ENCODE measurements around the gene DKK2.

The DKK2 gene, protein sequence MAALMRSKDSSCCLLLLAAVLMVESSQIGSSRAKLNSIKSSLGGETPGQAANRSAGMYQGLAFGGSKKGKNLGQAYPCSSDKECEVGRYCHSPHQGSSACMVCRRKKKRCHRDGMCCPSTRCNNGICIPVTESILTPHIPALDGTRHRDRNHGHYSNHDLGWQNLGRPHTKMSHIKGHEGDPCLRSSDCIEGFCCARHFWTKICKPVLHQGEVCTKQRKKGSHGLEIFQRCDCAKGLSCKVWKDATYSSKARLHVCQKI

DNA sequence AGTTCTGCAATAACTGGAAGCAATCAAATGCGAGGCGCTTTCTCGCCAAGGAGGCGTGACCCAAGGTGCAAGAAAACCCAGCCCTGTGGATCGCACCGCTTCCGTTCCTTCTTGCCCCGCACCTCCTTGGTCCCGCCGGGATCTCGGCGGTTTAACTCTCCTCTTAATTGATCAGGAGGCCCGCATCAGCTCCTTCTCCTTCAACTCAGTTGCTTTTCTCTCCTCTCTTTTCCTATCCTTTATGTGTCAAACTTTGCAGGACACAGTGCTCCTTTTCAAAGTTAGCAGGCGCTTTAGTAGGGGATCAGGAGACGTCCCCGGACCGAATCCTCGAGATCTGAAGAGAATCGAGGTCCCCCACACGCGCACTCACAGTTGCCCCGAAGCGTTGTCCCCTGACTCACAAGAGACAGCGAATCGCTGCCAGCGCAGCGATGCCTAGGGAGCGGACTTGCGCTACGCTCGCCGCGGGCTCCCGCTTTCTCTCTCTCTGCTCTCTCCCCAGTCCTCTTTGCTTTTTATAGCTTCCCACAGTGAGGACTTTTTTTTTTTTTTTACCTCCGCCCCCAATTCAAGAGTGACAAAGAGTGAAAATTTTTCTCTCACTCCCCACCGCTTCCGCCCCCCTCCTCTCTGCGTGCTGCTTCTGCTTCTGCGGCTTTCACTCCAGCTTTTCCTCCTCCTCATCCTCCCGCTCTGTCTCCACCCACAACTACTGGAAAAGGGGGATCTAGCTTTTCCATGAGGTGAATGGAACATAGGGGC is at the start of gene DKK2:
DKK2 (minus strand) TSS at position 495 of the 765 bp plus-strand sequence. CDS start 722 bp downstream, outside the sequence.
- in situ Hi-C loops (cut with HindIII; ENCODE audit: low sequenced_read_pairs), result no loop called here
- DNase-seq (ENCODE audit: low read depth), result no peak
- TF ChIP-seq, protein P1, sequence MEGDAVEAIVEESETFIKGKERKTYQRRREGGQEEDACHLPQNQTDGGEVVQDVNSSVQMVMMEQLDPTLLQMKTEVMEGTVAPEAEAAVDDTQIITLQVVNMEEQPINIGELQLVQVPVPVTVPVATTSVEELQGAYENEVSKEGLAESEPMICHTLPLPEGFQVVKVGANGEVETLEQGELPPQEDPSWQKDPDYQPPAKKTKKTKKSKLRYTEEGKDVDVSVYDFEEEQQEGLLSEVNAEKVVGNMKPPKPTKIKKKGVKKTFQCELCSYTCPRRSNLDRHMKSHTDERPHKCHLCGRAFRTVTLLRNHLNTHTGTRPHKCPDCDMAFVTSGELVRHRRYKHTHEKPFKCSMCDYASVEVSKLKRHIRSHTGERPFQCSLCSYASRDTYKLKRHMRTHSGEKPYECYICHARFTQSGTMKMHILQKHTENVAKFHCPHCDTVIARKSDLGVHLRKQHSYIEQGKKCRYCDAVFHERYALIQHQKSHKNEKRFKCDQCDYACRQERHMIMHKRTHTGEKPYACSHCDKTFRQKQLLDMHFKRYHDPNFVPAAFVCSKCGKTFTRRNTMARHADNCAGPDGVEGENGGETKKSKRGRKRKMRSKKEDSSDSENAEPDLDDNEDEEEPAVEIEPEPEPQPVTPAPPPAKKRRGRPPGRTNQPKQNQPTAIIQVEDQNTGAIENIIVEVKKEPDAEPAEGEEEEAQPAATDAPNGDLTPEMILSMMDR (IDR thresholded peaks at IDR 0.05; ENCODE audit: low read depth, low read length, missing control alignments), result no peak
- H3K4me3 ChIP-seq (ENCODE audit: low read depth, low read length), result peak within 1 kb of the TSS; percentile 56

GRCh38 chr4:107077192-107077591 is 41.1 kb upstream of the DKK2 start:
- in situ Hi-C loops (cut with HindIII; ENCODE audit: low sequenced_read_pairs), result no loop called here
- no peak overlapping the region for H3K4me3 ChIP-seq (ENCODE audit: low read depth, low read length)
- no peak for DNase-seq (ENCODE audit: low read depth)
- TF ChIP-seq, protein P1 (IDR thresholded peaks at IDR 0.05; ENCODE audit: low read depth, low read length, missing control alignments), result no peak

DNA sequence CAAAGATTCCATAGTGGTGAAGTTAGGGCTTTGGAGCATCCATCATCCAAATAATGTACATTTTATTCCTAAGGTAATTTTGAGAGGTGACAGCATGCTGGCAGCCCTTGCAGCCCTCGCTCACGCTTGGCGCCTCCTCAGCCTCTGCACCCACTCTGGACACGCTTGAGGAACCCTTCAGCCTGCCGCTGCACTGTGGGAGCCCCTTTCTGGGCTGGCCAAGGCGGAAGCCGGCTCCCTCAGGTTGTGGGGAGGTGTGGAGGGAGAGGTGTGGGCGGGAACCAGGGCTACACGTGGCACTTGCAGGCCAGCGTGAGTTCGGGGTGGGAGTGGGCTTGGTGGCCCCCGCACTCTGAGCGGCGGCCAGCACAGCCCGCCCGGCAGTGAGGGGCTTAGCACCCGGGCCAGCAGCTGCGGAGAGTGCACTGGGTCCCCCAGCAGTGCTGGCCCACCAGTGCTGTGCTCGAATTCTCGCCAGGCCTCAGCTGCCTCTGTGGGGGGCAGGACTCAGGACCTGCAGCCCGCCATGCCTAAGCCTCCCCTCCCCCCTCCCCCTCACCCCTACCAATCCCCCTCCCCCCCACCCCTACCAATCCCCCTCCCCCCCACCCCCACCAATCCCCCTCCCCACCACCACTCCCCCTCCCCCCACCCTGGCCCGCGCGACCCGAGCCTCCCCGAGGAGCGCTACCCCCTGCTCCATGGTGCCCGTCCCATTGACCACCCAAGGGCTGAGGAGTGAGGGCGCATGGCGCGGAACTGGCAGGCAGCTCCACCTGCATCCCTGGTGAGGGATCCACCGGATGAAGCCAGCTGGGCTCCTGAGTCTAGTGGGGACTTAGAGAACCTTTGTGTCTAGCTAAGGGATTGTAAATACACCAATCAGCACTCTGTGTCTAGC is 37.0 kb upstream of the DKK2 start:
- DNase-seq (ENCODE audit: low read depth), result no peak
- H3K4me3 ChIP-seq (ENCODE audit: low read depth, low read length), result no peak overlapping the region
- TF ChIP-seq, protein P1 (IDR thresholded peaks at IDR 0.05; ENCODE audit: low read depth, low read length, missing control alignments), result no peak
- in situ Hi-C loops (cut with HindIII; ENCODE audit: low sequenced_read_pairs), result no loop called here

DNA sequence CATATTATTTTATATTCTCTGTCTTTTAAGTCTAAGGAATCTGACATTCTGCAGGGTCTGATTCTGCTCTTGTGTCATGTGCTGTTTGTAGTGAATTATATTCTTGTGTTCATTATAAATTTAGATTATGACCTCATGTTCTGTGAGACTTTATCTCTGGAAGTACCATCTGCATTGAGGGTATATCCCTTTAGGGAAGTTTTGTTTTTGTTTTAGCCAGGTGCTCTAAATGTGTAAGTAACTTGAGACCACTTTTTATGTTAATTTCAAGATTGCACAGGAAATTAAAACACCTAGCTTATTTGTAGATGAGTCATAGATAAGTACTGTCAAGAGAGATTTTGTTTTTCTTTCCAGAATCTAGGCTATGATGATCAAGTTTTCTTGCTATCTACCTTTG is 35.0 kb upstream of the DKK2 start:
- in situ Hi-C loops (cut with HindIII; ENCODE audit: low sequenced_read_pairs), result no loop called here
- no peak for DNase-seq (ENCODE audit: low read depth)
- no peak overlapping the region for H3K4me3 ChIP-seq (ENCODE audit: low read depth, low read length)
- TF ChIP-seq, protein P1 (IDR thresholded peaks at IDR 0.05; ENCODE audit: low read depth, low read length, missing control alignments), result no peak

- TF ChIP-seq, protein P1 (IDR thresholded peaks at IDR 0.05; ENCODE audit: low read depth, low read length, missing control alignments), result no peak
- in situ Hi-C loops (cut with HindIII; ENCODE audit: low sequenced_read_pairs), result no loop called here
- no peak for DNase-seq (ENCODE audit: low read depth)
- H3K4me3 ChIP-seq (ENCODE audit: low read depth, low read length), result no peak overlapping the region
Observed at GRCh38 chr4:107069049-107069448, 32.9 kb upstream of the DKK2 start.

- no peak for DNase-seq (ENCODE audit: low read depth)
- TF ChIP-seq, protein P1 (IDR thresholded peaks at IDR 0.05; ENCODE audit: low read depth, low read length, missing control alignments), result no peak
- H3K4me3 ChIP-seq (ENCODE audit: low read depth, low read length), result no peak overlapping the region
- in situ Hi-C loops (cut with HindIII; ENCODE audit: low sequenced_read_pairs), result no loop called here
Observed at GRCh38 chr4:107068116-107068515, 32.0 kb upstream of the DKK2 start.
